ENCODE data around the gene STRADB.
"Not testable (repeated sequence)": the region's sequence is repeated elsewhere in the genome, so short reads cannot be mapped to it uniquely, and the experiment has no call there.

The STRADB gene

DNA sequence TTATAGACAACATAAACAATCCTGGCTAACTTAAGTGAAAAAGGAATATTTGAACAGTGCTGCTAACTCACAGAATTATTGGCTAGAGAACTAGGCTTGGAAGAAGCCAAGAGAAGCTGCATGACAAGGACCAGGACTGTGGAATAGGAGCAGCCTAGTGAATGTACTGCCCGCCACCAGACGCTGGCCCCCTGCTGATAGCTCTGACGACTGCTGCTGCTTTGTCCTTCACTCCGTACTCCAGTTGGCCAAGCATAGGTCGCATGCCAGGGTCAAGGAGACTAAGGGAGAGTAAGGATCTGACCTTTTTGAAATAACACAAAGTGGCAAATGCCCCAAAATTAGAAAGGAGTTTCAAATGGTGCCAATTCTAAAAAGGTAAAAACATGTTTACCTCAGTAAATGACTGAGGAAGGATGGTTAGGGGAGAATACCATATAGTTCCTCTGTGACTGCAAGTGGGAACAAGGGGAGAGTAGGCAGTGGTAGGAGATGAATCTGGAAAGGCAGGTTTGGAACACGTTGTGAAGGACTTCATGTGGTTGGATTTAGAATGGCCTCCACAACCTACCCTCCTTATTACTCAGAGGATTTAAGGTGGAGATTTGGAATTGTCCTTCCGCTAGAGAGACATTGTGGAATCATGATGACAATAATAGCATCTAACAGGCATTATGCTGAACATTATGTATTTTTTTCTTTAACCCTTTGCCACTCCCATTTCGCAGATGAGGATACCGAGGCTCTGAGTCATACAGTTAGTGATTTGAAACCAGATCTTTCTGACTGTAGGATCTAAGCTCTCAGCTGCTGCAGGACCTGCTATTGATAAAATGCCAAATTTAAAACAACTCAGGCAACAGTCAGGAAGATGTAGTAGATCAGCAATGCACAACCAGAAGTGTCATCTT lies 19.5 kb downstream of the STRADB start:
- no peak for DNase-seq (ENCODE audit: low read depth)

- no peak for DNase-seq (ENCODE audit: low read depth)
These were observed 20.3 kb downstream of the STRADB start for GRCh38 chr2:201471732-201472393.

GRCh38 chr2:201472411-201472810 lies 20.9 kb downstream of the STRADB start:
- no peak for DNase-seq (ENCODE audit: low read depth)

- DNase-seq (ENCODE audit: low read depth) = no peak
These were observed 31.0 kb downstream of the STRADB start for GRCh38 chr2:201482543-201482942.

DNA sequence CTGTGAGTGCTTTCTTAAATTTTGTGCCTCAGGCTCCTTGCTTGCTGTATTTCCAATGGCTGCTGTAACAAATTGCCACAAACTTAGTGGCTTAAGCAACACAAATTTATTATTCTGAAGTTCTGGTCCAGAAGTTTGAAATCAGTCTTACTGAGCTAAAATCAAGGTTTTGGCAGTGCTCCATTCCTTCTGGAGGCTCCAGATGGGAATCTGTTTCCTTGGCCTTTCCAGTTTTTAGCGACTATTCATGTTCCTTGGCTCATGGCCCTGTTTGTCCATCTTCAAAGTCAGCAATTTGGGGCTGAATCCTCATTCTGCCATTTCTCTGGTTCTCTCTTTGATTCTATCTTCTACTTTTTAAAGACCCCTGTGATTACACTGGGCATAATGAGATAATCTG lies 31.8 kb downstream of the STRADB start:
- no peak for DNase-seq (ENCODE audit: low read depth)

- DNase-seq (ENCODE audit: low read depth) = not testable (repeated sequence)
These were observed 32.2 kb downstream of the STRADB start for GRCh38 chr2:201483758-201484157.

GRCh38 chr2:201484805-201485204 lies 33.3 kb downstream of the STRADB start:
- DNase-seq (ENCODE audit: low read depth) = no peak

DNA sequence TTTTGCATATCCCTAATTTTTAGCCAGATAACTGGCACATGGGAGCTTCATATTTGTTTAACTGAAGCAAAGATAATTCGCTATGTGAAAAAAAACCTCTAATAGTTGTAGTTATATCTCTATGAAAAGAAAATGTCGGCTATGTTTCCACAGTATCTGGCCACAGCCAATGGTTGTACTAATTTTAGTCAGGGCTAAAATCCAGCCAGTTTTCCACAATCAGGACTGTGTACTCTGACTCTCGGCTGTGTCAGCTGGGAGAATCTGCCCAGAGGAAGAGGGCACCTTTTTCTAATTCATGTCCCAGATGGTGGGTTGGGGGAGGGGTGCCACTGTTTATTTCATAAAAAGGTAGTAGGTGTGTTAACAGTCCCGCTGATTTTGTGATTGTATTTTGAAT lies 38.8 kb downstream of the STRADB start:
- DNase-seq (ENCODE audit: low read depth) = no peak

- no peak for DNase-seq (ENCODE audit: low read depth)
These were observed 45.2 kb downstream of the STRADB start for GRCh38 chr2:201496785-201497184.

- DNase-seq (ENCODE audit: low read depth) = no peak
These were observed 49.0 kb downstream of the STRADB start for GRCh38 chr2:201500534-201500933.

DNA sequence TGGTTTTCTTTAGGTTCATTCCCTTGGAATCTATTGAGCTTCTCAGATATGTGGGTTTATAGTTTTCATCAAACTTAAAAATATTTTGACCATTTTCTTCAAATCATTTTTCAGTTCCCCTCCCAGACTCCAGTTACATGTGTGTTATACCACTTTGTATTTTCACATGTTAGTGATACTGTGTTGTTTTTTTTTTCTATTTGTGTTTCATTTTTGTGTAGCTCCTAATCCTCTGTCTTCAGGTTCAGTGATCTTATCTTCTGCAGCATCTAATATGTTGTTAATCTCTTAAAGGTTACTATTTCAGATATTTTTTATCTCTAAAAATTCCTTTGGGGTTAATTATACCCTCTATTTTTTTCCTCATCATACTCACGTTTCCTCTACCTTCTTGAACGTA lies 51.2 kb downstream of the STRADB start:
- no peak for DNase-seq (ENCODE audit: low read depth)

- DNase-seq (ENCODE audit: low read depth) = no peak
These were observed 56.2 kb downstream of the STRADB start for GRCh38 chr2:201507725-201508124.

DNA sequence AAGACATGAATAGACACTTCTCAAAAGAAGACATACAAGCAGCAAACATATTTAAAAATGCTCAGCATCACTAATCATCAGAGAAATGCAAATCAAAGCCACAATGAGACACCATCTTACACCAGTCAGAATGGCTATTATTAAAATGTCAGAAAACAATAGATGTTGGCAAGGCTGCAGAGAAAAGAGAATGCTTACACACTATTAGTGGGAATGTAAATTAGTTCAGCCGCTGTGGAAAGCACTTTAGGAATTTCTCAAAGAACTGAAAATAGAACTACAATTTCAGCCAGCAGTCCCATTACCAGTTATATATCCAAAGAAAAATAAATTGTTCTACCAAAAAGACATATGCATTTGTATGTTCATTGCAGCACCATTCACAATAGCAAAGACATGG lies 61.7 kb downstream of the STRADB start:
- no peak for DNase-seq (ENCODE audit: low read depth)

GRCh38 chr2:201515573-201516246 lies 64.2 kb downstream of the STRADB start:
- no peak for DNase-seq (ENCODE audit: low read depth)

GRCh38 chr2:201517094-201517493 lies 65.6 kb downstream of the STRADB start:
- no peak for DNase-seq (ENCODE audit: low read depth)

DNA sequence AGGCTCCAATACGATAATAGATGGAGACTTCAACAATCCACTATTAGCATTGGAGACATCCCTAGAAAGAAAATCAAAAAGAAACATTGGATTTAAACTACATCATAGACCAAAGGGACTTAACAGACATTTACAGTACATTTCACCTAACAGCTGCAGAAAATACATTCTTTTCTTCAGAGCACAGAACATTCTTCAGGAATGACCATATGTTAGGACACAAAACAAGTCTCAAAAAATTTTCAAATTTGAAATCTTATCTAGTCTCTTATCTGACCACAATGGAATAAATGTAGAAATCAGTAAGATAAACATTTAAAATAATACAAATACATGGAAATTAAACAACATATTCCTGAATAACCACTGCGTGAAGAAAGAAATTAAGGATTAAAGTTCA lies 68.7 kb downstream of the STRADB start:
- no peak for DNase-seq (ENCODE audit: low read depth)

- no peak for DNase-seq (ENCODE audit: low read depth)
These were observed 71.4 kb downstream of the STRADB start for GRCh38 chr2:201522965-201523364.

- DNase-seq (ENCODE audit: low read depth) = no peak
These were observed 72.0 kb downstream of the STRADB start for GRCh38 chr2:201523506-201523905.
